OCI-LY3 (cell line): ENCODE measurements around the gene PRAMEF12.
"Not testable (repeated sequence)": the region's sequence is repeated elsewhere in the genome, so short reads cannot be mapped to it uniquely, and the experiment has no call there.

ENCODE experiments used
- EZH2phosphoT487 ChIP-seq: fragments of 200-600 bp; shearing (Covaris generic); IDR thresholded peaks from 2 replicates; pipeline ENCODE4 v1.6.1; 2018; ENCODE audit warnings: antibody characterized with exemption, mixed run types, low read depth
- TF ChIP-seq, protein P1 (sequence below): fragments of 200-600, 300-600 bp; sonication (generic); IDR thresholded peaks from 2 replicates; pipeline ENCODE4 v1.5.1; 2014; ENCODE audit warnings: antibody characterized with exemption, low read length, low read depth

DNA sequence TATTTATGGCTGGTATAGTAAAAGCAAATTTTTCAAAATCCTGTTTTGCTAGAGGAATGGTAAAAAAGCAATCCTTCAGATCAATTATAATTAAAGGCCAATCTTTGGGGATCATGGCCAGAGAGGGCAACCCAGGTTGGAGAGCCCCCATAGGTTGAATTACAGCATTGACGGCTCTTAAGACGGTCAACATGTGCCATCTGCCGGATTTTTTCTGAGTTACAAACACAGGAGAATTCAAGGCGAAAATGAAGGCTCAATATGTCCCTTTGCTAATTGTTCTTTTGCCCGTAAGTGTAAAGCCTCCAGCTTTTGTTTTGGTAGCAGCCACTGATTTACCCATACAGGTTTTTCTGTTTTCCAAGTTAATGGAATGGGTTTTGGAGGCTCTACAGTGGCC is 8.0 kb downstream of the PRAMEF12 start:
- TF ChIP-seq, protein P1, sequence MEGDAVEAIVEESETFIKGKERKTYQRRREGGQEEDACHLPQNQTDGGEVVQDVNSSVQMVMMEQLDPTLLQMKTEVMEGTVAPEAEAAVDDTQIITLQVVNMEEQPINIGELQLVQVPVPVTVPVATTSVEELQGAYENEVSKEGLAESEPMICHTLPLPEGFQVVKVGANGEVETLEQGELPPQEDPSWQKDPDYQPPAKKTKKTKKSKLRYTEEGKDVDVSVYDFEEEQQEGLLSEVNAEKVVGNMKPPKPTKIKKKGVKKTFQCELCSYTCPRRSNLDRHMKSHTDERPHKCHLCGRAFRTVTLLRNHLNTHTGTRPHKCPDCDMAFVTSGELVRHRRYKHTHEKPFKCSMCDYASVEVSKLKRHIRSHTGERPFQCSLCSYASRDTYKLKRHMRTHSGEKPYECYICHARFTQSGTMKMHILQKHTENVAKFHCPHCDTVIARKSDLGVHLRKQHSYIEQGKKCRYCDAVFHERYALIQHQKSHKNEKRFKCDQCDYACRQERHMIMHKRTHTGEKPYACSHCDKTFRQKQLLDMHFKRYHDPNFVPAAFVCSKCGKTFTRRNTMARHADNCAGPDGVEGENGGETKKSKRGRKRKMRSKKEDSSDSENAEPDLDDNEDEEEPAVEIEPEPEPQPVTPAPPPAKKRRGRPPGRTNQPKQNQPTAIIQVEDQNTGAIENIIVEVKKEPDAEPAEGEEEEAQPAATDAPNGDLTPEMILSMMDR: not testable (repeated sequence)
- not testable (repeated sequence) for TF ChIP-seq EZH2phosphoT487
